ENCODE measurements around the gene ADGRL3.

The ADGRL3 gene

DNA sequence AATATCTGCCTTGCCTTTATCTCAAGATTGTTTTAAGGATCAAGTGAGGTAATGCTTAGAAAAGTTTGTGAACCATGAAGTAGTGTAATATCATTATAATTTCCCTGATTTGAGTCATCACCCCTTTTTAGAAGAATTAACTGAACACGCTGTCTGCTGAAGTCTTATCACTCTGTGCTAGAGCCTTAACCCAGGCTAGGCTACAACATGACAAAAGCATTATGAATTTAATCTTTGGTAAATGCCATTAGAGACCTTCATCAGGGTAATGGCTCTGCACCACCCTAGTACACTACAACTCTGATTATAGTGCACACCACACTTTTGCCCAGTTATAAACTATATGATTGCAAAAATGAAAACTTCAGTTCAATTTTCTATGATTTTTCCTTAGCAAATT is 118.3 kb downstream of the ADGRL3 start:
- TF ChIP-seq ZNF621 (tag by site-specific recombination; IDR thresholded peaks at IDR 0.05) = no peak
- Histone ChIP-seq H3K4me1 (ENCODE audit: control insufficient read depth, insufficient read depth, low read length) (no peaks in the 10 kb centered on the region; the same call in 1 of the 2 replicates), H3K27ac (ENCODE audit: extremely low read depth, low read depth, low read length) (no peak overlapping the region), H3K9me3 (ENCODE audit: control insufficient read depth, insufficient read depth, low read depth, low read length) (no peaks in the 10 kb centered on the region), H3K36me3 (ENCODE audit: control insufficient read depth in 2 of 2, insufficient read depth in 1 of 2, low read length in 2 of 2) (no peaks in the 10 kb centered on the region), H3K4me3 (ENCODE audit: low read depth, low read length) (no peak overlapping the region)
- POLR2A ChIA-PET = interaction anchor here (0.7 kb wide), 1 partner anchor 261 kb away, joined by 4 read pairs; no protein-coding TSS in a partner anchor
- CTCF ChIA-PET = no interaction called here

DNA sequence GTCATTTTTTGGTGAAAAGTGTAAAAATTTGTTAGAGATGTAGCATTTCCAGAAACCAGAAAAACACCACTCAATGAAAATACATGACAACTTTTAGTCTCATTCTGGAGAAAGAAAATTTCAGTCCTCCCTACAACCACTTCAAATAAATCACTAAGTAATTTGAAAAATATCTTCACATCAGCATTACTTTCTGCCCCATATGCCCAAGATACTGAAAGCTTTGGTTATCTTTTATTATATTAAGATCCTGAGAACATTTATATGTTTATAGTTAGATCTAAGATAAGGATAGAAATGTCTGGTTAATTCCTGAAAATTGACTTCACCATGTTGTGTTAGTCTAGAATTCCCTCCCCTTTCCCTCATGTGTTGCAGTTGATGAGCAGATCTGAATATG is 119.0 kb downstream of the ADGRL3 start:
- ChIA-PET CTCF (no interaction called here), POLR2A (no interaction called here)
- TF ChIP-seq ZNF560 (tag by site-specific recombination; IDR thresholded peaks at IDR 0.05; ENCODE audit: borderline replicate concordance) (no peak), BCL11B (tag by site-specific recombination; IDR thresholded peaks at IDR 0.05; ENCODE audit: low read depth) (no peak), ZBTB17 (tag by site-specific recombination; IDR thresholded peaks at IDR 0.05) (no peak), ZNF658 (tag by site-specific recombination; IDR thresholded peaks at IDR 0.05) (no peak)
- Histone ChIP-seq H3K4me1 (ENCODE audit: control insufficient read depth, insufficient read depth, low read length) (no peaks in the 10 kb centered on the region; the same call in 1 of the 2 replicates), H3K4me3 (ENCODE audit: low read depth, low read length) (no peak overlapping the region), H3K36me3 (ENCODE audit: control insufficient read depth in 2 of 2, insufficient read depth in 1 of 2, low read length in 2 of 2) (no peaks in the 10 kb centered on the region), H3K9me3 (ENCODE audit: control insufficient read depth, insufficient read depth, low read depth, low read length) (no peaks in the 10 kb centered on the region), H3K27ac (ENCODE audit: extremely low read depth, low read depth, low read length) (no peak overlapping the region)

DNA sequence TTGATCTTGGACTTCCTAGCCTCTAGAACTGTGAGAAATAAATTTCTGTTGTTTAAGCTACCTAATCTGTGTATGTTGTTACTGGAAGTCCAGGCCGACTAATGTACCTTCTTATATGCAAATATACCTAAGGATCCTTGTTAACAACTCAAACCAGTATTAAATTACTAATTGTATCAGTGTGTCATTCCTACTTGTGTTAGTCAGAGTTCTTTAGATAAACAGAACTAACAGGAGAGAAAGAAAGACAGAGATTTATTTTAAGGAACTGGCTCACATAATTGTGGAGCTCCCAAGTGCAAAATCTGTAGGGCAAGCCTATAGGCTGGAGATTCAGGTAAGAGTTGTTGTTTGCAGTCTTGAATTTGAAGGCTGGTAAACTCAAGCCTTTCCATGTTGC is 120.0 kb downstream of the ADGRL3 start:
- Histone ChIP-seq H3K4me1 (ENCODE audit: control insufficient read depth, insufficient read depth, low read length) (no peaks in the 10 kb centered on the region; the same call in 1 of the 2 replicates), H3K9me3 (ENCODE audit: control insufficient read depth, insufficient read depth, low read depth, low read length) (no peaks in the 10 kb centered on the region), H3K36me3 (ENCODE audit: control insufficient read depth in 2 of 2, insufficient read depth in 1 of 2, low read length in 2 of 2) (no peaks in the 10 kb centered on the region), H3K4me3 (ENCODE audit: low read depth, low read length) (no peak overlapping the region), H3K27ac (ENCODE audit: extremely low read depth, low read depth, low read length) (no peak overlapping the region)
- POLR2A ChIA-PET = no interaction called here
- TF ChIP-seq ZNF560 (tag by site-specific recombination; IDR thresholded peaks at IDR 0.05; ENCODE audit: borderline replicate concordance) (no peak), ZNF341 (tag by site-specific recombination; IDR thresholded peaks at IDR 0.05; ENCODE audit: low read depth) (no peak), ZNF239 (tag by site-specific recombination; IDR thresholded peaks at IDR 0.05) (no peak), ZNF416 (tag by site-specific recombination; IDR thresholded peaks at IDR 0.05) (no peak), ZNF354C (tag by site-specific recombination; IDR thresholded peaks at IDR 0.05; ENCODE audit: borderline replicate concordance, low read depth) (no peak), RBAK (tag by site-specific recombination; IDR thresholded peaks at IDR 0.05) (no peak), ZNF266 (tag by site-specific recombination; IDR thresholded peaks at IDR 0.05; ENCODE audit: low read depth) (no peak), SCRT1 (tag by site-specific recombination; IDR thresholded peaks at IDR 0.05; ENCODE audit: borderline replicate concordance) (no peak), KLF10 (tag by site-specific recombination; IDR thresholded peaks at IDR 0.05) (no peak), ZEB2 (tag by site-specific recombination; IDR thresholded peaks at IDR 0.05) (no peak)
- TF ChIP-seq, protein P1, sequence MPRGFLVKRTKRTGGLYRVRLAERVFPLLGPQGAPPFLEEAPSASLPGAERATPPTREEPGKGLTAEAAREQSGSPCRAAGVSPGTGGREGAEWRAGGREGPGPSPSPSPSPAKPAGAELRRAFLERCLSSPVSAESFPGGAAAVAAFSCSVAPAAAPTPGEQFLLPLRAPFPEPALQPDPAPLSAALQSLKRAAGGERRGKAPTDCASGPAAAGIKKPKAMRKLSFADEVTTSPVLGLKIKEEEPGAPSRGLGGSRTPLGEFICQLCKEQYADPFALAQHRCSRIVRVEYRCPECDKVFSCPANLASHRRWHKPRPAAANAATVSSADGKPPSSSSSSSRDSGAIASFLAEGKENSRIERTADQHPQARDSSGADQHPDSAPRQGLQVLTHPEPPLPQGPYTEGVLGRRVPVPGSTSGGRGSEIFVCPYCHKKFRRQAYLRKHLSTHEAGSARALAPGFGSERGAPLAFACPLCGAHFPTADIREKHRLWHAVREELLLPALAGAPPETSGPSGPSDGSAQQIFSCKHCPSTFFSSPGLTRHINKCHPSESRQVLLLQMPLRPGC (tag by site-specific recombination; IDR thresholded peaks at IDR 0.05) = no peak
- TF ChIP-seq, protein P2, sequence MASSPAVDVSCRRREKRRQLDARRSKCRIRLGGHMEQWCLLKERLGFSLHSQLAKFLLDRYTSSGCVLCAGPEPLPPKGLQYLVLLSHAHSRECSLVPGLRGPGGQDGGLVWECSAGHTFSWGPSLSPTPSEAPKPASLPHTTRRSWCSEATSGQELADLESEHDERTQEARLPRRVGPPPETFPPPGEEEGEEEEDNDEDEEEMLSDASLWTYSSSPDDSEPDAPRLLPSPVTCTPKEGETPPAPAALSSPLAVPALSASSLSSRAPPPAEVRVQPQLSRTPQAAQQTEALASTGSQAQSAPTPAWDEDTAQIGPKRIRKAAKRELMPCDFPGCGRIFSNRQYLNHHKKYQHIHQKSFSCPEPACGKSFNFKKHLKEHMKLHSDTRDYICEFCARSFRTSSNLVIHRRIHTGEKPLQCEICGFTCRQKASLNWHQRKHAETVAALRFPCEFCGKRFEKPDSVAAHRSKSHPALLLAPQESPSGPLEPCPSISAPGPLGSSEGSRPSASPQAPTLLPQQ (tag by site-specific recombination; IDR thresholded peaks at IDR 0.05) = no peak
- CTCF ChIA-PET = interaction anchor here (0.6 kb wide), 1 partner anchor 376 kb away, joined by 3 read pairs; no protein-coding TSS in a partner anchor

DNA sequence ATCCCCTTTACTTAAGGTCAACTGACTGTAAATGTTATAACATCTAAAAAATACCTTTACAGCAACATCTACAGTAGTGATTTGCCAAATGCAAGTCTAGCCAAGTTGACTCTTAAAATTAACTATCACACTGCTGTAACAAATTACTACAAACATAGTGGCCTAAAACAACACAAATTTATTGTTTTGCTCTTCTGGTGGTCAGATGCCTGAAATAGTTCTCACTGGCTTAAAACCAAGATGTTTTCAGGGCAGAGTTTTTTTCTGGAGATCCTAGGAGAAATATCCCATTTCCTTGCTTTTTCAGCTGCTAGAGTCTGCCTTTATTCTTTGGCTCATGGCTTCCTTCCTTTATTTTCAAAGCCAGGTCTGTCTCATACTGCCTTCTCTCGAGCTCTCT is 120.5 kb downstream of the ADGRL3 start:
- Histone ChIP-seq H3K4me3 (ENCODE audit: low read depth, low read length) (no peak overlapping the region), H3K27ac (ENCODE audit: extremely low read depth, low read depth, low read length) (no peak overlapping the region), H3K36me3 (ENCODE audit: control insufficient read depth in 2 of 2, insufficient read depth in 1 of 2, low read length in 2 of 2) (no peaks in the 10 kb centered on the region), H3K4me1 (ENCODE audit: control insufficient read depth, insufficient read depth, low read length) (no peaks in the 10 kb centered on the region; the same call in 1 of the 2 replicates), H3K9me3 (ENCODE audit: control insufficient read depth, insufficient read depth, low read depth, low read length) (no peaks in the 10 kb centered on the region)
- CTCF ChIA-PET = no interaction called here
- POLR2A ChIA-PET = no interaction called here
- no peak for TF ChIP-seq ZNF394 (tag by site-specific recombination; IDR thresholded peaks at IDR 0.05; ENCODE audit: borderline replicate concordance)
- TF ChIP-seq RBAK (tag by site-specific recombination; IDR thresholded peaks at IDR 0.05) = no peak
- TF ChIP-seq, protein P3, sequence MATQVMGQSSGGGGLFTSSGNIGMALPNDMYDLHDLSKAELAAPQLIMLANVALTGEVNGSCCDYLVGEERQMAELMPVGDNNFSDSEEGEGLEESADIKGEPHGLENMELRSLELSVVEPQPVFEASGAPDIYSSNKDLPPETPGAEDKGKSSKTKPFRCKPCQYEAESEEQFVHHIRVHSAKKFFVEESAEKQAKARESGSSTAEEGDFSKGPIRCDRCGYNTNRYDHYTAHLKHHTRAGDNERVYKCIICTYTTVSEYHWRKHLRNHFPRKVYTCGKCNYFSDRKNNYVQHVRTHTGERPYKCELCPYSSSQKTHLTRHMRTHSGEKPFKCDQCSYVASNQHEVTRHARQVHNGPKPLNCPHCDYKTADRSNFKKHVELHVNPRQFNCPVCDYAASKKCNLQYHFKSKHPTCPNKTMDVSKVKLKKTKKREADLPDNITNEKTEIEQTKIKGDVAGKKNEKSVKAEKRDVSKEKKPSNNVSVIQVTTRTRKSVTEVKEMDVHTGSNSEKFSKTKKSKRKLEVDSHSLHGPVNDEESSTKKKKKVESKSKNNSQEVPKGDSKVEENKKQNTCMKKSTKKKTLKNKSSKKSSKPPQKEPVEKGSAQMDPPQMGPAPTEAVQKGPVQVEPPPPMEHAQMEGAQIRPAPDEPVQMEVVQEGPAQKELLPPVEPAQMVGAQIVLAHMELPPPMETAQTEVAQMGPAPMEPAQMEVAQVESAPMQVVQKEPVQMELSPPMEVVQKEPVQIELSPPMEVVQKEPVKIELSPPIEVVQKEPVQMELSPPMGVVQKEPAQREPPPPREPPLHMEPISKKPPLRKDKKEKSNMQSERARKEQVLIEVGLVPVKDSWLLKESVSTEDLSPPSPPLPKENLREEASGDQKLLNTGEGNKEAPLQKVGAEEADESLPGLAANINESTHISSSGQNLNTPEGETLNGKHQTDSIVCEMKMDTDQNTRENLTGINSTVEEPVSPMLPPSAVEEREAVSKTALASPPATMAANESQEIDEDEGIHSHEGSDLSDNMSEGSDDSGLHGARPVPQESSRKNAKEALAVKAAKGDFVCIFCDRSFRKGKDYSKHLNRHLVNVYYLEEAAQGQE (tag by site-specific recombination; IDR thresholded peaks at IDR 0.05) = no peak
- TF ChIP-seq ZBTB48 (tag by site-specific recombination; IDR thresholded peaks at IDR 0.05) = no peak

All from HEK293 (cell line).